AG09319 (cell line): Measurements from ENCODE around the gene KCNAB1.

Experiments used
- DNase-seq: peaks from one replicate; pipeline ENCODE4 v3.0.0-alpha.2; 2010; ENCODE audit warnings: low read depth; ENCODE audit errors: extremely low read depth
- TF ChIP-seq, protein P1 (sequence below): IDR thresholded peaks from 2 replicates; pipeline ENCODE4 v1.5.1; 2011; ENCODE audit warnings: low read depth, mild to moderate bottlenecking, inconsistent platforms, low read length, moderate library complexity

The KCNAB1 gene

DNA sequence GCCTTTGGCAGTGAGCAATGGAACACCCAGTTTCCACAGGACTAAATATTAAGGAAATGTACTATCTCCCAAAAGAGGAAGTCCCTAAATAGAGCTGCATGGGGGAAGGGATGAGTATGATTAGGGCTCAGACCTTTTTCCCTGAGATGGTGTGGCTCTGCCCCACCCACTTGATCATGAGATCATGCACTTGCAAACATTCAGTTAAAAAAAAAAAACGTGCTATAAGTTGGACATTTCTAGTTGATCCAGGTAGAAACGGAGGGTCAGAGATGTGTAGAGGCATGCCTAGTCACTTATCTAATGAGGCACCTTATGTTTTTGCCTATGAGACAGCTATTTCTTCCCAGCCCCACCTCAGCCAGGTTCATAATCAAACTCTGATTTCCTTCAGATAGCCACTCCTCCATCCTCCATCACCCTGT is 459.1 kb downstream of the KCNAB1 start:
- DNase-seq, result no peak
- TF ChIP-seq, protein P1, sequence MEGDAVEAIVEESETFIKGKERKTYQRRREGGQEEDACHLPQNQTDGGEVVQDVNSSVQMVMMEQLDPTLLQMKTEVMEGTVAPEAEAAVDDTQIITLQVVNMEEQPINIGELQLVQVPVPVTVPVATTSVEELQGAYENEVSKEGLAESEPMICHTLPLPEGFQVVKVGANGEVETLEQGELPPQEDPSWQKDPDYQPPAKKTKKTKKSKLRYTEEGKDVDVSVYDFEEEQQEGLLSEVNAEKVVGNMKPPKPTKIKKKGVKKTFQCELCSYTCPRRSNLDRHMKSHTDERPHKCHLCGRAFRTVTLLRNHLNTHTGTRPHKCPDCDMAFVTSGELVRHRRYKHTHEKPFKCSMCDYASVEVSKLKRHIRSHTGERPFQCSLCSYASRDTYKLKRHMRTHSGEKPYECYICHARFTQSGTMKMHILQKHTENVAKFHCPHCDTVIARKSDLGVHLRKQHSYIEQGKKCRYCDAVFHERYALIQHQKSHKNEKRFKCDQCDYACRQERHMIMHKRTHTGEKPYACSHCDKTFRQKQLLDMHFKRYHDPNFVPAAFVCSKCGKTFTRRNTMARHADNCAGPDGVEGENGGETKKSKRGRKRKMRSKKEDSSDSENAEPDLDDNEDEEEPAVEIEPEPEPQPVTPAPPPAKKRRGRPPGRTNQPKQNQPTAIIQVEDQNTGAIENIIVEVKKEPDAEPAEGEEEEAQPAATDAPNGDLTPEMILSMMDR, result no peak

DNA sequence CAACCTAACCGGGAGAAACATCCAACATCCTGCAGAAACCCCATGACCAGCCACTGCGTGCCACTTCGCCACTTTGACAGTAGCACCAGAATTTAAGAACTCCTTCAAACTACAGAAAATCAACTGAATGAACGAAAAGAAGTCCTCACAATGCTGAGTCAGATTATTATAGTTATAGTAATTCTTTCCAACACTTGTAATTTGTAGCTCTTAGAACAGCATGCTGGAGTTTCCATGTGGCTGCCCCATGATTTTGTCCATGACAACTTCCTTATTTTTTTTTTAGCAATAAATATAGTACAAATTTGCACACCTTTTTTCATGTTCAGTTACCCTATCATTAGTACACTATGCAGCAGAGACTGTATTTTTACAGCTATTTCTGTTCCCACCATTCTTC is 460.7 kb downstream of the KCNAB1 start:
- TF ChIP-seq, protein P1, result no peak
- DNase-seq, result no peak

DNA sequence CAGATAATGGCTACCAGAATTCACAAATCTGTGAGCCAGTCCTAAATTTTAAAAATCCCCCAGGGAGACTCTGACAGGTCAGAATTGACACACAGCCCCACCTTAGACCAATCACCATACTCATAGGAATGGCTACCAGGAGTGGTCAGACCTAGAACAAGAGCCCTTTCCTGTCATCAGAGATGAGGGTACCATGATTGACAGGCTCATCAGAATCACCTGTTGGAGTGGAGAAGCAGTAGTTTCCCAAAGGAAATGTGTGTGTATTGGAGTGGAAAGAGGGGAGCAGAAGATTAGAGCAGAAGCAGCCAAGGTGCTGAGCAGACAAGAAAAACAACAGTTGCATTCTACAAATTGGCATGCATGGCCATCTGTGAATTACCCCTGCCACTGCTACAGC is 461.6 kb downstream of the KCNAB1 start:
- no peak for DNase-seq
- TF ChIP-seq, protein P1, result no peak

DNA sequence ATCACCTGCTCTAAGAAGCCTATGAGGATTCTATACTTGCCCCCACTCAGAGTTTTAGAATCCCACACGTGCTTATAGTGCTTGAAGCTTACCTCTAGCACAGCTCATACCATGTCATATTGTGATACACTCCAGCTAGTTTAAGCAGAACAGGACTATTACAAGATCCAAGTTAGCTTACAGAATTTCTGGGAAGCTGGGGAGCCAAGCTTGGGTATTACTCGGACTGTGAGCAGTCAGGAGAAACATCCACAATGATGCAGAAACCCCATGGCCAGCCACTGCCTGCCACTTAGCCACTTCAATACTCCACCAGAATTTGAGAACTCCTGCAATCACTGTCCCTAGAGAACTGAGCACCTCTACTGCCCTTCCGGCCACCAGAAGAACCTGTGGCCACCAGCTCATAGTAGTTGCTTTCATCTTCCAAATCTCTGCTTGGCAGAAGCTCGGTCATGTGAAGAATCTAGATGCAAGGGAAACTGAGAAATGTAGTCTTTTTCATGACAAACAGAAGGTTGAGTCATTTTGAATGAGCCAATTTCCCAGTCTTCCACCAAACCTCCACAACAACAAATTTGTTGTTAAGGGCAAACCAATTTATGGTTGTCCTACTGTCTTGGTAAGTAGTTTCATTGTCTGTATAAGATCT is 462.3 kb downstream of the KCNAB1 start:
- TF ChIP-seq, protein P1, result no peak

DNA sequence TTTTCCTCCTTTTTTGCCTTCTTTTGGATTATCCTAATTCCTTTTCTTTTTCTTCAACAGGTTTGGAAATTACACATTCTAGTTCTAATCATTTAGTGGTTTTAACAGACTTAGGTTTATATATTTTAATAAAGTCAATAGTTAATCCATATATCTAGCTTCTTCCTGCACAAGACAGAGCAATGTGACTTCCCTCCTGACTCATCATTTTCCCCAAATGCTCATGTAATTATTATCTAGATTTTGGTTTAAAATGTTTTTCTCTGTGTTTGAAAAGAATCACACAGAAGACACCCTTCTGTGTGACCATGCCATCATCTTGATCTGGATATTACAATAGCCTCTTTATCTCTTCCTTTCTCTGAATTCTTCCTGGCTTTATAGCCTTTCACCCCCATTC is 463.1 kb downstream of the KCNAB1 start:
- DNase-seq, result no peak
- TF ChIP-seq, protein P1, result no peak

More for the DNA sequence above, 462.3 kb downstream of the KCNAB1 start:
- DNase-seq, result no peak

DNA sequence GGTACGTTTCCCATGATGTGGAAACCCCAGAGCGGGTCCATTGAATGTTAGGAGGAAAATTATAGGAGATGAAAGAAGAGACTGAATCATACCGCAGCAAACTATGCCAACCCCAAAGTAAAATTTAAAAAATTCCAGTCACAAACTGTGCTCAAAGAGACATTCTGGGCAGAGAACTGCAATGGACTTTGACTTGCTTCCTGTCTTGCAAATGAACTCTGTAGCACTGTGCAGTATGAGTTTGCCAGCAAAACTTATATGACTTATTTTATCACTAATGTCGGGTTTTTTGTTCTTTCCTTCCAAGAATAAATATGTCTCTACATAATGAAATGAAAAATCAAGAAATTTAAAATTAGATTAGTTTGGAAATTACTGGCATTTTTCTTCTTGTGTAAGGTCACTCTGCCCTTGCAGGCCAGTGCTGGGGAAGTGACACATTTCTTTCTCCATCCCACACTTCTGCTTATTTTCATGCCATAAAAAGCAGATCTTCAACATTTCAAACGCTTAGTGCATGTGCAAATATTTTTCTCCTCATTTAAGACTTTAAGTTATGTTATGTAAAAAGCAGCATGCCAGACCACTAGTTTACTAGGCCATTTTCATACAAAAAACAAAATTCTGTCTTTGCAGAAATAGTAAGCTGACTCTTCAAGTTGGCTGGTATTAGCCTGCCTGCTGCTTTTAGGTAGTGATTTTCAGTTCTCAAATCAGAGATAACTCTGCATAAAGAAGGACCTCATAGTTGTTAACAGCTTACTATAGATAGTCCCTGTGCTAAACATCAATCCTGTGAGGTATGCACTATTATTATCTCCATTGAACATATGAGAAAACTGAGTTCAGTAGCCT is 466.8 kb downstream of the KCNAB1 start:
- TF ChIP-seq, protein P1, result no peak
- no peak for DNase-seq

DNA sequence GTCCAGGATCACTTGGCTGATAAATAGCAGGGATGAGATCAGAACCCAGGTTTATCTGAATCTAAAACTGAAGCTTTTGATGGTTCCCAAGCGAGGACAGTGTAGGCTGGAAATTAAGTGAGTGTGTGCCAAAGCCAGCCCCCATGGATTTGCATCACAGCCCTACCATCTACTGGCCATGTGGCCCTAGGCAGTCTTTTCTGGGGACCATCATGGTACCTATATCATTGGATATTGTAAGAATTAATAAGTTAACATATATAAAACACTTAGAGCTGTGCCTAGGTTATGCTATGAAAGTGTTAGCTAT is 467.3 kb downstream of the KCNAB1 start:
- TF ChIP-seq, protein P1, result no peak

More for the DNA sequence above, 467.3 kb downstream of the KCNAB1 start:
- no peak for DNase-seq
